ENCODE measurements around the gene EXT2.

The EXT2 gene

GRCh38 chr11:44208976-44209603 lies 113.6 kb downstream of the EXT2 start:
- DNase-seq = no peak

GRCh38 chr11:44212128-44212527 lies 116.7 kb downstream of the EXT2 start:
- no peak for DNase-seq

GRCh38 chr11:44213148-44213547 lies 117.7 kb downstream of the EXT2 start:
- DNase-seq = no peak

- no peak for DNase-seq
Observed at GRCh38 chr11:44217432-44217831, 122.0 kb downstream of the EXT2 start.

- DNase-seq = no peak
Observed at GRCh38 chr11:44219830-44220796, 124.6 kb downstream of the EXT2 start.

- no peak for DNase-seq
Observed at GRCh38 chr11:44221456-44221855, 126.0 kb downstream of the EXT2 start.

- DNase-seq = no peak
Observed at GRCh38 chr11:44221992-44222391, 126.5 kb downstream of the EXT2 start.

- DNase-seq = no peak
Observed at GRCh38 chr11:44223238-44223637, 127.8 kb downstream of the EXT2 start.

GRCh38 chr11:44224867-44225501 lies 129.5 kb downstream of the EXT2 start:
- no peak for DNase-seq

GRCh38 chr11:44226490-44226889 lies 131.0 kb downstream of the EXT2 start:
- DNase-seq = no peak

GRCh38 chr11:44226945-44227344 lies 131.5 kb downstream of the EXT2 start:
- no peak for DNase-seq

GRCh38 chr11:44228379-44228778 lies 132.9 kb downstream of the EXT2 start:
- no peak for DNase-seq

- no peak for DNase-seq
Observed at GRCh38 chr11:44229098-44229497, 133.6 kb downstream of the EXT2 start.

GRCh38 chr11:44229624-44230023 lies 134.1 kb downstream of the EXT2 start:
- DNase-seq = no peak

- no peak for DNase-seq
Observed at GRCh38 chr11:44235765-44236201, 140.3 kb downstream of the EXT2 start.

- no peak for DNase-seq
Observed at GRCh38 chr11:44236296-44236695, 140.8 kb downstream of the EXT2 start.

GRCh38 chr11:44237156-44237555 lies 141.7 kb downstream of the EXT2 start:
- DNase-seq = no peak

- DNase-seq = no peak
Observed at GRCh38 chr11:44241851-44242250, 146.4 kb downstream of the EXT2 start.

GRCh38 chr11:44243086-44243485 lies 147.6 kb downstream of the EXT2 start:
- no peak for DNase-seq

GRCh38 chr11:44243595-44244343 lies 148.3 kb downstream of the EXT2 start:
- DNase-seq = no peak

GRCh38 chr11:44244639-44245310 lies 149.3 kb downstream of the EXT2 start:
- no peak for DNase-seq

GRCh38 chr11:44246726-44247125 lies 151.2 kb downstream of the EXT2 start:
- no peak for DNase-seq

Data from NCI-H1048 (cell line).